CD4-positive, alpha-beta T cell treated with Interferon gamma for 1 hour (primary cell): ENCODE data around the gene LARP1.

Experiments
- DNase-seq: peaks from one replicate; pipeline ENCODE4 v3.0.0-alpha.2; 2020

LARP1 gene

DNA sequence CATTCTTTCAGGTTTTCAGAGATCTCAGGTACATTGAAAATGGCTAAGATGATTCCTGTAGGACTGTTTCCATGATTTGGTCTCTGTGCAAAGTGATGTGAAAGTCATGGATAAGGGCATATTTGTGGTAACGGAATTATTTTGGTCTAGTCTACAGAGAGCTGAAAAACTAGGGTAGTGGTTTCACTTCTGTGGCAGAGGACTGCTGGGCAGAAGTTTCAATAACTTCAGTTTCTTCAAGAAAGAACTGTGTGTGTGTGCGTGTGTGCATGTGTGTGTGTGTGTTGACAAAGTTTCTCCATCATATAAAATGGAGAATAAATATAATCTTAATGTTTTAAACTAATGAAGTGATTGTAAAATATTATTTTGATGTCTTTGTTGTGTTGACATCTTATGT is 107.6 kb downstream of the LARP1 start:
- DNase-seq, result no peak

GRCh38 chr5:154863291-154864080 is 108.3 kb downstream of the LARP1 start:
- DNase-seq, result no peak

- DNase-seq, result no peak
Measured at GRCh38 chr5:154865466-154866184, 110.4 kb downstream of the LARP1 start.

DNA sequence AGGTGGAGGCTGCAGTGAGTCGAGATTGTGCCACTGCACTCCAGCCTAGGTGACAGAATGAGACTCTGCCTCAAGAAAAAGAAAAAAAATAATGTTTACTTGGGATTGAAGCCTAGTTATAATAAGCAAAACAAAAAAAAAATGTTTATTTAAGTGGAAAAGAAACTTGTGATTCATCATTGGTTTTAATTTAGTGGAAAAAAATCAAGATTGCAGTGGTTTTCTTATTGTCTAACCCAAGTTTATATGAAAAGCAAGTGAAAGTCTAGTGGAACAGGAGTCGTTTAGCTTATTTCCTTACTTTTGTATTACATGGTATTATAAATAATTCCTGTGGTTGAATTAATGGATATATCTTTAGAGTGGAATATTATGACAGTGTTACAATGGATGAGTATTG is 111.7 kb downstream of the LARP1 start:
- no peak for DNase-seq
